Activated CD4-positive, alpha-beta T cell treated with anti-CD3 and anti-CD28 coated beads for 1 hour (primary cell): ENCODE results near the gene TAF1B.

Experiments used
- DNase-seq: peaks from one replicate; pipeline ENCODE4 v3.0.0-alpha.2; 2020

TAF1B gene

GRCh38 chr2:9970200-9971044 is 127.1 kb downstream of the TAF1B start:
- DNase-seq, result no peak

GRCh38 chr2:9971105-9971818 is 128.0 kb downstream of the TAF1B start:
- DNase-seq, result no peak

- DNase-seq, result no peak
Observed at GRCh38 chr2:9971890-9972289, 128.6 kb downstream of the TAF1B start.

GRCh38 chr2:9972621-9973479 is 129.6 kb downstream of the TAF1B start:
- no peak for DNase-seq

- DNase-seq, result no peak
Observed at GRCh38 chr2:9973690-9974089, 130.4 kb downstream of the TAF1B start.

GRCh38 chr2:9974343-9974742 is 131.1 kb downstream of the TAF1B start:
- DNase-seq, result no peak

- DNase-seq, result no peak
Observed at GRCh38 chr2:9975328-9975727, 132.1 kb downstream of the TAF1B start.

GRCh38 chr2:9975805-9976447 is 132.7 kb downstream of the TAF1B start:
- DNase-seq, result no peak

GRCh38 chr2:9979977-9980376 is 136.7 kb downstream of the TAF1B start:
- DNase-seq, result no peak

GRCh38 chr2:9980520-9980919 is 137.2 kb downstream of the TAF1B start:
- DNase-seq, result no peak

GRCh38 chr2:9981655-9982054 is 138.4 kb downstream of the TAF1B start:
- no peak for DNase-seq

- no peak for DNase-seq
Observed at GRCh38 chr2:9982248-9982647, 139.0 kb downstream of the TAF1B start.

- no peak for DNase-seq
Observed at GRCh38 chr2:9982891-9983290, 139.6 kb downstream of the TAF1B start.

GRCh38 chr2:9983401-9984216 is 140.3 kb downstream of the TAF1B start:
- DNase-seq, result no peak
